Measurements from ENCODE around the gene CAPN10.

CAPN10 gene

GRCh38 chr2:240604939-240605716, 18.6 kb downstream of the CAPN10 start:
- H3K9me3 Mint-ChIP-seq, result no peaks in the 10 kb centered on the region
- H3K4me1 Mint-ChIP-seq, result peaks cover 8% of the 10 kb centered on the region
- H3K4me3 Mint-ChIP-seq, result no peak overlapping the region

GRCh38 chr2:240605867-240606743, 19.6 kb downstream of the CAPN10 start:
- H3K27me3 Mint-ChIP-seq (ENCODE audit: low read depth), result peaks cover 4% of the 10 kb centered on the region
- H3K27ac Mint-ChIP-seq, result no peak overlapping the region
- peaks cover under 1% of the 10 kb centered on the region for H3K36me3 Mint-ChIP-seq (ENCODE audit: low read depth)
- no peak for TF ChIP-seq CTCF (IDR thresholded peaks at IDR 0.05; ENCODE audit: unreplicated experiment in 3 of 3)
- no peaks in the 10 kb centered on the region for H3K9me3 Mint-ChIP-seq
- H3K4me3 Mint-ChIP-seq, result no peak overlapping the region
- peaks cover 8% of the 10 kb centered on the region for H3K4me1 Mint-ChIP-seq

More at GRCh38 chr2:240604939-240605716, 18.6 kb downstream of the CAPN10 start:
- no peak overlapping the region for H3K27ac Mint-ChIP-seq
- peaks cover 4% of the 10 kb centered on the region for H3K27me3 Mint-ChIP-seq (ENCODE audit: low read depth)
- peaks cover under 1% of the 10 kb centered on the region for H3K36me3 Mint-ChIP-seq (ENCODE audit: low read depth)
- no peak for TF ChIP-seq CTCF (IDR thresholded peaks at IDR 0.05; ENCODE audit: unreplicated experiment in 3 of 3)

- no peak overlapping the region for H3K4me3 Mint-ChIP-seq
- no peak overlapping the region for H3K27ac Mint-ChIP-seq
- peaks cover 10% of the 10 kb centered on the region for H3K36me3 Mint-ChIP-seq (ENCODE audit: low read depth)
- TF ChIP-seq CTCF (IDR thresholded peaks at IDR 0.05; ENCODE audit: unreplicated experiment in 3 of 3), result no peak
- H3K4me1 Mint-ChIP-seq, result peaks cover 18% of the 10 kb centered on the region
- H3K9me3 Mint-ChIP-seq, result peaks cover 2% of the 10 kb centered on the region
- H3K27me3 Mint-ChIP-seq (ENCODE audit: low read depth), result peaks cover 4% of the 10 kb centered on the region
Observed at GRCh38 chr2:240611601-240612210, 25.2 kb downstream of the CAPN10 start.

- H3K27me3 Mint-ChIP-seq (ENCODE audit: low read depth), result no peaks in the 10 kb centered on the region
- no peak overlapping the region for H3K4me3 Mint-ChIP-seq
- no peak for TF ChIP-seq CTCF (IDR thresholded peaks at IDR 0.05; ENCODE audit: unreplicated experiment in 3 of 3)
Observed at GRCh38 chr2:240613781-240614180, 27.2 kb downstream of the CAPN10 start.

GRCh38 chr2:240614391-240614790, 27.9 kb downstream of the CAPN10 start:
- Mint-ChIP-seq H3K4me3 (no peak overlapping the region), H3K9me3 (peaks cover 11% of the 10 kb centered on the region), H3K36me3 (ENCODE audit: low read depth) (peaks cover 27% of the 10 kb centered on the region), H3K4me1 (peaks cover 18% of the 10 kb centered on the region), H3K27ac (no peak overlapping the region), H3K27me3 (ENCODE audit: low read depth) (no peaks in the 10 kb centered on the region)
- TF ChIP-seq CTCF (IDR thresholded peaks at IDR 0.05; ENCODE audit: unreplicated experiment in 3 of 3), result no peak

More at GRCh38 chr2:240613781-240614180, 27.2 kb downstream of the CAPN10 start:
- no peak overlapping the region for H3K27ac Mint-ChIP-seq
- H3K36me3 Mint-ChIP-seq (ENCODE audit: low read depth), result peaks cover 23% of the 10 kb centered on the region
- peaks cover 18% of the 10 kb centered on the region for H3K4me1 Mint-ChIP-seq
- H3K9me3 Mint-ChIP-seq, result peaks cover 10% of the 10 kb centered on the region
